HL-60 (cell line): ENCODE data around the gene MED4.

Experiments
- CTCF ChIP-seq: IDR thresholded peaks from one replicate; pipeline ENCODE4 v1.5.1; 2011; ENCODE audit warnings: low read length, control low read depth, inconsistent platforms; ENCODE audit not compliant: insufficient read depth
- POLR2AphosphoS5 ChIP-seq: IDR thresholded peaks from 2 replicates; pipeline ENCODE4 v1.6.1; 2012; ENCODE audit warnings: low read depth
- REST ChIP-seq: IDR thresholded peaks from 2 replicates; pipeline ENCODE4 v1.6.1; 2012; ENCODE audit warnings: low read depth; ENCODE audit not compliant: insufficient replicate concordance

- TF ChIP-seq CTCF: no peak
- TF ChIP-seq POLR2AphosphoS5: no peak
- no peak for TF ChIP-seq REST
These were observed 512 bp downstream of the MED4 start for GRCh38 chr13:48094404-48094780.
